KOPT-K1 (cell line): ENCODE data around the gene CADM2.

Source experiments
- H3K27ac ChIP-seq: fragments of 200-600 bp; sonication (generic); 2 replicates; pipeline ENCODE4 v1.5.1; 2016; ENCODE audit warnings: antibody characterized with exemption, mild to moderate bottlenecking, low read depth, low read length; ENCODE audit not compliant: poor library complexity, severe bottlenecking
- H3K36me3 ChIP-seq: fragments of 200-600 bp; sonication (generic); 2 replicates; pipeline ENCODE4 v1.5.1; 2017; ENCODE audit warnings: antibody characterized with exemption, mild to moderate bottlenecking, low read length, moderate library complexity; ENCODE audit not compliant: insufficient read depth
- H3K9me3 ChIP-seq: fragments of 200-600 bp; sonication (generic); 2 replicates; pipeline ENCODE4 v1.5.1; 2017; ENCODE audit warnings: antibody characterized with exemption, low read length, mild to moderate bottlenecking; ENCODE audit not compliant: insufficient read depth, poor library complexity, severe bottlenecking

The CADM2 gene

DNA sequence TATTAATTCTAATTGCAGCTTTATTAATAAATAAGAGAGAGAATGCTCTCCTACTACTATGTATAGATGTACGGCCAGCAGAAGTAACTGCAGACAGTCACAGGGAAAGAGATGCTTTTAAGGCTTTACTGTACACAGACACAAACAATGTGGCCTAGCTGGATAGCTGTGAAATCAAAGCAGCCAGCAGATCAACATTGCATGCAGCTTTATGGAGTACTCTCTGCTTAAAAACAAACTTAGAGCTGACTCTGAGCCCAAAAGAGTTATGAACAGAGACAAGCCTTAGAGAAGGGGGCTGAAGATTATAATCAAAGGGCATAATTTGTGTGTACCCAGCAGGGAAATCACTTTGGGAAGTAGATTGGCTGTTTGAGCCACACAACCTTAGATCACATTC, 47.2 kb downstream of the CADM2 start:
- Histone ChIP-seq H3K27ac (no peak overlapping the region), H3K9me3 (no peaks in the 10 kb centered on the region), H3K36me3 (no peaks in the 10 kb centered on the region)

- Histone ChIP-seq H3K36me3 (no peaks in the 10 kb centered on the region), H3K9me3 (no peaks in the 10 kb centered on the region), H3K27ac (no peak overlapping the region)
These were observed 48.7 kb downstream of the CADM2 start for GRCh38 chr3:85007195-85008094.

- no peaks in the 10 kb centered on the region for H3K9me3 ChIP-seq
- no peaks in the 10 kb centered on the region for H3K36me3 ChIP-seq
- no peak overlapping the region for H3K27ac ChIP-seq
These were observed 62.0 kb downstream of the CADM2 start for GRCh38 chr3:85020828-85021227.

DNA sequence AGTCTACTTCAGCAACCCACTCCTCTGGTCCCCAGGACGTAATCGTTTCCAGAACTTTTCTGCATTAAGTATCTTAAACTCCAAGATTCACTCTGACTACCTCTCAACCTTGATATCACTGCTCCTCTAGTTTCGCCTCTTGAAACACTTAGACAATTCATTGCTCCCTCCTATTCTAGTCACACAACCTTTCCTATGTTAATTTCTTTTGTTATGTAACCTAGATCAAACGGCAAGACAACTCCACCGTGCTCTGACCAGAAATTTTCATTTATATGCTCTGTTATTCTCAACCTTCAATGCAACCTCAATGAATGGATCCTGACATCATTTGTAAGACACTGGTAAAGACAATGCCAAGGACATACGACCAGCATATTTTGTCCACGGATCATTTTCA, 71.3 kb downstream of the CADM2 start:
- H3K36me3 ChIP-seq = no peaks in the 10 kb centered on the region
- H3K27ac ChIP-seq = no peak overlapping the region
- no peaks in the 10 kb centered on the region for H3K9me3 ChIP-seq

DNA sequence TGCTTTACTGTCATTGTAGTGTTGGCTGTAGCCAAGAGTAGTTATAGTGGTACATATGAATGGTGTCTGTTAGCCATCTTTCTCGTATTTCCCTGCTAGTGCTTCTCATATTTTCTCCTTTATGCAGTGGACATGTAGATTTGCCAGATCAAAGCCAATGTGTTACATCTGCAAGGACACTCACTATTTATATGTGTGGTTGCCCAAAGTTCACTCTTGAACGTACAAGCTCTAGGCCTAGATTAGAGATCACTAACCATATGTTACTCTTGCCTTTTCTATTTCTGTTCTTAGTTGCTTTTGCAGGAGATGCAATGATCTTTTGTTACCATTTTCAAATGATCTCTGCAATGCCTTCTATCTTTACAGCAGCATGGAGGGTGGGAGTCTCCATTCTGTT, 78.4 kb downstream of the CADM2 start:
- no peaks in the 10 kb centered on the region for H3K9me3 ChIP-seq
- no peak overlapping the region for H3K27ac ChIP-seq
- H3K36me3 ChIP-seq = no peaks in the 10 kb centered on the region

GRCh38 chr3:85041001-85041400, 82.2 kb downstream of the CADM2 start:
- H3K36me3 ChIP-seq = no peaks in the 10 kb centered on the region
- H3K27ac ChIP-seq = no peak overlapping the region
- no peaks in the 10 kb centered on the region for H3K9me3 ChIP-seq

- H3K9me3 ChIP-seq = no peaks in the 10 kb centered on the region
These were observed 82.8 kb downstream of the CADM2 start for GRCh38 chr3:85041562-85042055.

DNA sequence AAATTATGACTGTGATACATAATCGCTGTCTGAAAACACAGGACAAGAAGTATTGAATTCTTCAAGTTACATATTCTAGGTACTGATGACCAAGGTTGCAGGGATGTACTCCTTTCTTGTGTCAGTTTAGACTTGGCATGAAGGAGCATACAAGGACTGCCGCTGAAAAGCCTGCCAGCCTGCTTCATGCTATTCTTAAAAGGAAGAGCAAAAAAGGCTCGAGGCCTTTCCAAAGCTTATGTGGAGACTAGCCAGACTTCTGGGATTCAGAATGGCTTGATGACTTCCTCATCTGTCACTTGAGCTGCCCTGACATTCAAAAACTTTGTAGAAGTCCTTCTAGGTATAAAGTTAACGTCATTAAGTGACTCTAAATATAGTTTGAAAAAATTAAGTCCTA, 92.0 kb downstream of the CADM2 start:
- Histone ChIP-seq H3K9me3 (no peaks in the 10 kb centered on the region), H3K36me3 (no peaks in the 10 kb centered on the region), H3K27ac (no peak overlapping the region)

More at GRCh38 chr3:85041562-85042055, 82.8 kb downstream of the CADM2 start:
- Histone ChIP-seq H3K36me3 (no peaks in the 10 kb centered on the region), H3K27ac (no peak overlapping the region)

DNA sequence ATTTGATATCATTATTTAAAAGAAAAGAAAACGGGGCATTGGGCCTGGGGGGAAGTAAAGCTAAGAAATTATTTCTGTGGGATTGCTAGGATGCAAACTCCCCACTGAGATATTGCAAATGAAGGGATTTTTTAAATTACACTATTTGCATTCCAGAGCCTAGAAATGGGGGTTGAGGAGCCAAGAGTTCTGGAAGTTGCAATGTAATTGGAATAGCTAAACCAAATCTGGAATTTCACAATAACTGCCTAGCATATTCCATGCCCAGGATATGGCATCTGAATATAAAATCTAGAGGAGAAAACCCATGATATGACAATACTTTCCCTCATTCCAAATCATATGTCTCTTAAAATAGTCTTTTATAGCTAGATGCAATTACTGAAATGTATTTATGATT, 93.0 kb downstream of the CADM2 start:
- H3K27ac ChIP-seq = no peak overlapping the region
- no peaks in the 10 kb centered on the region for H3K36me3 ChIP-seq

GRCh38 chr3:85053626-85054025, 94.8 kb downstream of the CADM2 start:
- Histone ChIP-seq H3K9me3 (no peaks in the 10 kb centered on the region), H3K27ac (no peak overlapping the region), H3K36me3 (no peaks in the 10 kb centered on the region)

More for the DNA sequence above, 93.0 kb downstream of the CADM2 start:
- no peaks in the 10 kb centered on the region for H3K9me3 ChIP-seq

- H3K27ac ChIP-seq = no peak overlapping the region
- no peaks in the 10 kb centered on the region for H3K9me3 ChIP-seq
- no peaks in the 10 kb centered on the region for H3K36me3 ChIP-seq
These were observed 95.8 kb downstream of the CADM2 start for GRCh38 chr3:85054579-85054978.

DNA sequence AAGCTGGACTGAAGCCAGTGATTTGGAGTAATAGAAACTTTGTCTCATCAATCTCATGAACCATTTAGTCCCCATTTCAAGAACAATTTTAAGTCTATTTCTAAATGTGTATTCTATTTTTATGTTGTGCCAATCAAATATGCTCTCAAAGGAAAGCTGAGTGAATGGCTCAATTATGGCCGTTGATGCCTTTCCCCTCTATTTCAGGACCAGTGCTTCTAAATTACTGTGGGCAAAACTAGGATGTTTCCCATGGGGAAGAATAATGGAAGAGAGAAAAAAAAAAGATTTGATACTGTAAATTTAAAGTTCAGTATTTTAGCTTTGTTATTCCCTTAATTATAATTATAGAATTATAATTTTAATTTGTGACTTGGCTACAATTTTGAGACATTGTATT, 110.1 kb downstream of the CADM2 start:
- H3K36me3 ChIP-seq = no peaks in the 10 kb centered on the region
- H3K9me3 ChIP-seq = no peaks in the 10 kb centered on the region
- no peak overlapping the region for H3K27ac ChIP-seq

- Histone ChIP-seq H3K9me3 (no peaks in the 10 kb centered on the region), H3K27ac (no peak overlapping the region), H3K36me3 (no peaks in the 10 kb centered on the region)
These were observed 115.2 kb downstream of the CADM2 start for GRCh38 chr3:85074003-85074402.

DNA sequence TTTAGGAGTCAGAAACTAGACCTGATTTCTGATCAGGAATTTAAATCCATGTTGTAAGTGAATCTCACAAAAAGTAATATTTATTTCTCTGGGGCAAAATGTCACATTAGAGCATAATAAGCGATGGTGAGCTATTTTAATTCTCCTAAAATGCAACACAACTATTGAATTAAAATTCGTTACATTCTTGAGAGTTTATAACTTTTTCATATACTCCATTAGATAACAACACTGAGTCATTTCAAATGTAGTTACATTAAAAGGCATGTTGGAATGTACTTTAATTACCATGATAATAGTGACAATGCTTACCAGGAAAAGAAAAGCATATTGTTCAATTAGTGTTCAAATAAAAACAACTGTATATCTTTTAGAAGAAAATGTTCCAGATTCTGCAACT, 116.9 kb downstream of the CADM2 start:
- Histone ChIP-seq H3K36me3 (no peaks in the 10 kb centered on the region), H3K27ac (no peak overlapping the region), H3K9me3 (no peaks in the 10 kb centered on the region)

GRCh38 chr3:85077018-85077417, 118.2 kb downstream of the CADM2 start:
- H3K27ac ChIP-seq = no peak overlapping the region

More at GRCh38 chr3:85077018-85077417, 118.2 kb downstream of the CADM2 start:
- Histone ChIP-seq H3K9me3 (no peaks in the 10 kb centered on the region), H3K36me3 (no peaks in the 10 kb centered on the region)
